SU-DHL-6 (cell line): ENCODE results near the gene DHRS11.
"Not testable (repeated sequence)": the region's sequence is repeated elsewhere in the genome, so short reads cannot be mapped to it uniquely, and the experiment has no call there.

ENCODE experiments used
- H2AFZ ChIP-seq: fragments of 200-600 bp; sonication (generic); 2 replicates; pipeline ENCODE4 v1.6.1; 2014; ENCODE audit warnings: low read depth, mild to moderate bottlenecking, moderate library complexity, mixed read lengths, antibody characterized with exemption, low read length; ENCODE audit not compliant: severe bottlenecking
- H3F3A ChIP-seq: fragments of 200-600 bp; shearing (Covaris generic); 2 replicates; pipeline ENCODE4 v1.6.0; 2016; ENCODE audit warnings: antibody characterized with exemption, mild to moderate bottlenecking; ENCODE audit not compliant: insufficient read depth
- H3K27ac ChIP-seq: fragments of 200-600 bp; sonication (generic); 2 replicates; pipeline ENCODE4 v1.5.1; 2016; ENCODE audit warnings: low read depth, mild to moderate bottlenecking, low read length, moderate library complexity, mixed read lengths
- H3K27me3 ChIP-seq: fragments of 200-600 bp; sonication (generic), shearing (Covaris generic); 2 replicates; pipeline ENCODE4 v1.6.0; 2014; ENCODE audit warnings: mild to moderate bottlenecking, low read length
- H3K36me3 ChIP-seq: fragments of 200-600 bp; sonication (generic); 2 replicates; pipeline ENCODE4 v1.6.1; 2014; ENCODE audit warnings: mild to moderate bottlenecking, low read length, mixed read lengths
- H3K4me2 ChIP-seq: fragments of 300-600, 200-600 bp; shearing (Covaris generic), sonication (generic); 2 replicates; pipeline ENCODE4 v1.6.0; 2014; ENCODE audit warnings: low read length, low read depth, mild to moderate bottlenecking; ENCODE audit not compliant: poor library complexity, severe bottlenecking
- H3K4me3 ChIP-seq: fragments of 200-600 bp; sonication (generic); 2 replicates; pipeline ENCODE4 v1.5.1; 2014; ENCODE audit warnings: antibody characterized with exemption, low read length, mild to moderate bottlenecking, mixed read lengths; ENCODE audit not compliant: insufficient read depth, poor library complexity, severe bottlenecking
- H3K79me2 ChIP-seq: fragments of 200-600 bp; sonication (generic); 2 replicates; pipeline ENCODE4 v1.6.1; 2014; ENCODE audit warnings: mild to moderate bottlenecking, low read length, moderate library complexity; ENCODE audit not compliant: insufficient read depth
- H3K9ac ChIP-seq: fragments of 200-600 bp; sonication (generic); 2 replicates; pipeline ENCODE4 v1.7.0; 2014; ENCODE audit warnings: mild to moderate bottlenecking, low read length
- H3K9me2 ChIP-seq: fragments of 200-600 bp; sonication (generic); replicated peaks from 2 replicates; pipeline ENCODE4 v1.6.1; 2014; ENCODE audit warnings: low read length; ENCODE audit not compliant: insufficient read depth
- H3K9me3 ChIP-seq: fragments of 200-600 bp; sonication (generic); 2 replicates; pipeline ENCODE4 v1.6.1; 2014; ENCODE audit warnings: low read length, mixed read lengths; ENCODE audit not compliant: insufficient read depth
- H4K20me1 ChIP-seq: fragments of 200-600 bp; sonication (generic); 2 replicates; pipeline ENCODE4 v1.6.1; 2014; ENCODE audit warnings: low read depth, mild to moderate bottlenecking, antibody characterized with exemption, low read length, moderate library complexity, mixed read lengths
- CTCF ChIP-seq: fragments of 200-600 bp; sonication (generic); IDR thresholded peaks from one replicate; pipeline ENCODE4 v1.5.1; 2017; ENCODE audit warnings: antibody characterized with exemption, mild to moderate bottlenecking, low read length, moderate library complexity; ENCODE audit not compliant: insufficient read depth, poor library complexity, severe bottlenecking
- EZH2phosphoT487 ChIP-seq: fragments of 200-600 bp; sonication (generic), shearing (Covaris generic); conservative IDR thresholded peaks from 2 replicates; pipeline ENCODE4 v1.6.1; 2018; ENCODE audit warnings: mild to moderate bottlenecking, antibody characterized with exemption, low read length, moderate library complexity, mixed read lengths

DHRS11 gene

GRCh38 chr17:36602030-36602748, 10.5 kb downstream of the DHRS11 start:
- H4K20me1 ChIP-seq = no peaks in the 10 kb centered on the region
- no peaks in the 10 kb centered on the region for H3K27me3 ChIP-seq
- H3K4me3 ChIP-seq = peak overlapping the region; percentile 79
- TF ChIP-seq EZH2phosphoT487 (no peak), CTCF (no peak)
- H3K9ac ChIP-seq = peak overlapping the region; percentile 76
- H3K27ac ChIP-seq = peak overlapping the region; percentile 33
- peak overlapping the region; percentile 87 for H3K4me2 ChIP-seq
- no peaks in the 10 kb centered on the region for H3K9me3 ChIP-seq
- peaks cover 40% of the 10 kb centered on the region for H3K79me2 ChIP-seq
- no peaks in the 10 kb centered on the region for H3K9me2 ChIP-seq
- H3K36me3 ChIP-seq = no peaks in the 10 kb centered on the region
- H2AFZ ChIP-seq = peak overlapping the region; percentile 54
- 0 out of 2 replicates have a peak, but pooled peaks cover 6% of the 10 kb centered on the region for H3F3A ChIP-seq

- Histone ChIP-seq H3K36me3 (no peaks in the 10 kb centered on the region), H3K79me2 (peaks cover 40% of the 10 kb centered on the region), H2AFZ (no peak overlapping the region), H3K4me3 (peak overlapping the region; percentile 79), H3K27ac (peak overlapping the region; percentile 33; the same call in 1 of the 2 replicates), H3K4me2 (peak overlapping the region; percentile 87), H3K9me3 (no peaks in the 10 kb centered on the region), H3K9me2 (no peaks in the 10 kb centered on the region), H4K20me1 (no peaks in the 10 kb centered on the region), H3F3A (0 out of 2 replicates have a peak, but pooled peaks cover 6% of the 10 kb centered on the region), H3K9ac (peak overlapping the region; percentile 76), H3K27me3 (no peaks in the 10 kb centered on the region)
- TF ChIP-seq CTCF (peak; percentile 76), EZH2phosphoT487 (no peak)
Measured at GRCh38 chr17:36602924-36603384, 11.3 kb downstream of the DHRS11 start.

- H3F3A ChIP-seq, H3K9me3 ChIP-seq, H3K9me2 ChIP-seq, H3K9ac ChIP-seq, H4K20me1 ChIP-seq, H3K36me3 ChIP-seq, H3K4me2 ChIP-seq, H3K27me3 ChIP-seq, H3K27ac ChIP-seq, H3K4me3 ChIP-seq, H2AFZ ChIP-seq: not testable (repeated sequence)
- H3K79me2 ChIP-seq = peaks cover 40% of the 10 kb centered on the region
Measured at GRCh38 chr17:36605028-36605427, 13.3 kb downstream of the DHRS11 start.

GRCh38 chr17:36608280-36608679, 16.6 kb downstream of the DHRS11 start:
- no peaks in the 10 kb centered on the region for H3K9me3 ChIP-seq
- no peaks in the 10 kb centered on the region for H3F3A ChIP-seq
- no peaks in the 10 kb centered on the region for H3K27me3 ChIP-seq
- no peak overlapping the region for H3K9ac ChIP-seq
- TF ChIP-seq CTCF (no peak), EZH2phosphoT487 (no peak)
- no peak overlapping the region for H3K4me2 ChIP-seq
- no peak overlapping the region for H3K4me3 ChIP-seq
- H3K9me2 ChIP-seq = no peaks in the 10 kb centered on the region
- H3K36me3 ChIP-seq = no peaks in the 10 kb centered on the region
- H3K79me2 ChIP-seq = peaks cover 22% of the 10 kb centered on the region
- no peak overlapping the region for H3K27ac ChIP-seq
- no peaks in the 10 kb centered on the region for H4K20me1 ChIP-seq
- H2AFZ ChIP-seq = no peak overlapping the region
